Cortex of kidney (tissue), 1 donor: Measurements from ENCODE around the gene CCDC146.
"Not testable (repeated sequence)": the region's sequence is repeated elsewhere in the genome, so short reads cannot be mapped to it uniquely, and the experiment has no call there.

ENCODE experiments used
- DNase-seq: peaks from one replicate; lab custom pipeline; 2025; lab: John Stamatoyannopoulos, UW

Gene CCDC146

DNA sequence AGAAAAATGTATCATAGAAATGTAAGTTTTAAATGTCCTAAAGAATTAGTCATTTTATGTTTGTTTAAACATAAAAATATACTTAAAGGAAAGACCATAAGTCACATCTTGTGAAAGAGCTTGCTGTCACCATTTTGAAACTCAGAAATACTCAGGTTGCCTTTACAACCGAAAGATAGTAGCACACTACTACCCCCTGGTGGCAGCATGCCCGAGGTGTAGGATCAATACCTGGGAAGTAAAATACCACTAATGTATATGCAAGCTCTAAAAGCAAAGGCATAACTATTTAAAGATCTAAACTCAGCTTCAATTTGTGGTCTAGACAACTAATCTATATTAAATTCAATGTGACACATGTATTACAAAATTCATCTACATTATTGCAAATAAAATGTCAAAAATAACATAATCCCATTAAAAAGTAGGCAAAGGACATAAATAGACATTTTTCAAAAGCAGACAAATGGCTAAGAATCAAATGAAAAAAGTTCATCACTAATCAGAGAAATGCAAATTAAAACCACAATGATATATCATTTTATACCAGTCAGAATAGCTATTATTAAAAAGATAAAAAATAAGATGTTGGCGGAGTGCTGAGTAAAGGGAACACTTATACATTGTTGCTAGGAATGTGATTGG lies 124.9 kb downstream of the CCDC146 start:
- no peak for DNase-seq

- no peak for DNase-seq
These were observed 125.7 kb downstream of the CCDC146 start for GRCh38 chr7:77248154-77248553.

- no peak for DNase-seq
These were observed 130.1 kb downstream of the CCDC146 start for GRCh38 chr7:77252506-77252905.

DNA sequence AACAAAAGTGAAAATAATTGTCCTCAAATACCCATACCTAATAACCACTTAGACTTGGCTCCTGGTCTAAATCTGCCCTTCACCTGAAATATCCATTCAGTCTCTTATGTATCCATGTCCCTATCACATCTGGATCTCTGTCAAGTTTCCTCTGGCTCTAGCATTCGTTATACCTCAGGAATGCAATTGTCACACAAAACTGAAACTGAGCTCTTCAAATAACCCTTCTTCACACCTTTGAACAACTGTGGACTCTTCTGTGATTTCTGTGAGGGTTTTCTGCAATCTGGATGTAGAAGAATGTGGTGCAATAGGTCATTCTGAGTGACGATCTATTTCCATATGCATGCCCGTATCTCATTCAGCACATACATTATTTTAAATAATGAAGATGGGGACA lies 130.7 kb downstream of the CCDC146 start:
- DNase-seq = no peak

DNA sequence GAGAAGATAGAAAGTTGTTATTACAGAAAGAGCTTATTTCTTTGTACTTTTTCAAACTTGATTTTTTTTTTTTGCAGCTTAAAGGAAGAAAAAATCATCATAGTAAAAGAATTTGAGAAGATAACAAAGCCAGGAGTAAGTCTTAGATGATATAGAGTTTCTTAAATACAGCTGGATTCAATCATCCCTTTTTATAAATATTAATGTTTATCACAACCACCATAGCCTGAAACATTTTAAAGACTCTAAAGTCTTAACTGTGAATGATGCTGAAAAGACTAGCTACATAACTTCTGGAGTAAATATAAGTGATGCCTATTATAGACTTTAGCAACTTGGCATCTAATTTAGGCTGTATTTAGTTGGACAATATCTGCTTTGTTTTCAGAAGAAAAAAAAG lies 132.0 kb downstream of the CCDC146 start:
- DNase-seq = no peak

- DNase-seq = no peak
These were observed 132.5 kb downstream of the CCDC146 start for GRCh38 chr7:77254915-77255314.

- no peak for DNase-seq
These were observed 135.6 kb downstream of the CCDC146 start for GRCh38 chr7:77258014-77258413.

GRCh38 chr7:77258593-77258992 lies 136.2 kb downstream of the CCDC146 start:
- no peak for DNase-seq

GRCh38 chr7:77262316-77262715 lies 139.9 kb downstream of the CCDC146 start:
- no peak for DNase-seq

DNA sequence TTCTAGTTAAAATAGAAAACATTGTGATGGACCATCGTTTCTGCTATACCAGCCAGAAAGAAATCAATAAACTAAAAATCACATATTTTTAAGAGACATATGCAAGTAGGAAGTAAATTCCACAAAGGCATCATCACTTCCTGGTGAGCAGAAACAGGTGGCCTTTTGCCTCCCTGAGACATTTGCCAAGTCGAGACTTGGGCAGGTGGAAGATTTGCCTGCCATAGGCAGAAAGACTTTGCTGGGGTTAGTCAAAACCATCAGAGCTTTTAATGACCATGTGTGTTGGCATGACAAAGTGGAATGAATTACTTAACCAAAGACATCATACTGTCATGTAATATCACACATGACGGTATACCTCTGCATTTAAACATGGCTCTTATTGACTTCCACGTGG lies 143.3 kb downstream of the CCDC146 start:
- DNase-seq = no peak

DNA sequence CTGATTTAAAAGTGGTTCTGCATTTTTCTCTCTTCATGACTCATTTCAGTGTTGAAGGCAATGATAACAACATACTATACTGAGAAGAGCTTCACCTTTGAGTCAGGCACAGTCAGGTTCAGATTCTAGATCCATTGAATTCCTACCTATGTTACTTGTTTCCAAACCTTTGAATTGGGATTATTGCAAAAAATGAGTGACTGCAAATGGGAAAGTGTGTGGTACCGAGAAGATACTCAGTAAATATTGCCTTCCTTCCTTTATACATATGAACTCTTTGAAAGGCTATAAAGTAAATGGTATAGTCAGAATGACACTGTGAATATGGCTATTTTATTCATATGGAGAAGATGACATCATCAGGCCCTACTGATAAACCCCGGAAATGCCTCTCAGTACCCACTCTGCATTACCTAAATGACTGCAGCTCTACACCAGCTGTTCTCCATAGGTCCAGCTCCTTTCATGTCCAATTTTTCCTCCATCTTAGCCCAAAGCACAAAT lies 143.9 kb downstream of the CCDC146 start:
- DNase-seq = no peak

- no peak for DNase-seq
These were observed 147.1 kb downstream of the CCDC146 start for GRCh38 chr7:77269360-77270093.

DNA sequence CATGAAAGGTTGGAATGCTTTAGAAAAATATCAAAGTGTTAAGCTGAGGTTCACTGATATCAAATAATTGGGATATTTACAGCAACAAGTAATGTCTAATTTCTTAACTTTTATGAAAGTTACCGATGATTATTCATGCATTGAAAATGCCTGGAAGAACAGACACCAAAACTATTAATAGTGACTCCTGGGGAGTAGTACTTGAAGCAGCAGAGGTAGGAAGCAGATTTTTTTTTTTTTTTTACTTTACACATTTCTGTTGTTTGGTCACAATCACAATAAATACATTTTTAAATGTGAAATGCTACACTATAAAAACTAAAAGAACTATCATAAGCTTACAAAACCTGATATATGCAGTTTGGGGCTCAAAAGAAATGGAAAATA lies 147.7 kb downstream of the CCDC146 start:
- DNase-seq = no peak

GRCh38 chr7:77271766-77272165 lies 149.4 kb downstream of the CCDC146 start:
- DNase-seq = no peak

- DNase-seq = not testable (repeated sequence)
These were observed 153.2 kb downstream of the CCDC146 start for GRCh38 chr7:77275663-77276062.

GRCh38 chr7:77276120-77276519 lies 153.7 kb downstream of the CCDC146 start:
- no peak for DNase-seq

DNA sequence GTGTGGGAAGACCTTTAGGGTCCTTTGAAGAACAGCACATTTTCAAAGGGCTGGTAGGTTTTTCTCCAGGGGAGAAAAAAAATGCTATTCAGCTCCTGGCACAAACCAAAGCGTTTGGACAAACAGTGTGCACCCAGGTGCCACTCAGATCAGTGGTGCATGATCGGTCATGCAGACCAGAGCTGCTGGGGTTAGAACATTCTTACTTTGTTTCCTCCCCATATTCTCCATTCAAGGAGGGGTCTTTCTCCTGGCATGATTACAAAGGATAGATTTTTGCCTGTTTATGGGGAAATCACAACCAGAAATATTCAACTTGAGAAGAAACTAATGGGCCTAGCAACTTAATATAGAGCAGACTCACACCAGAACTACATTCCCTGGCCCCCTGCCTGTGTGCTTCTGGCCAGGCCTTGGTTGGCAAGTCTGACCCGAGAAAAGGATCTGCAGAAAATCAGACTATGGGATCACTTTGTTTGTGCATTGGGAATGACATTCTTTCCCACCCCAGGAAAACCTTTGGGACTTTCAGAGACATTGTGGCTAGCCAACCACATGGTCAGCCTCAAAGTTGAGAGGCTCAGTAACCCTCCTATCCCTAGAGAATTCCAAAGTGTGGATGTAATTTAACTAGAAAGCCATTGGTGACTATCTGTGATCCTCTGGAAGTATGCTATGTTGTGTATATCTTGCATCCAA lies 159.5 kb downstream of the CCDC146 start:
- no peak for DNase-seq

DNA sequence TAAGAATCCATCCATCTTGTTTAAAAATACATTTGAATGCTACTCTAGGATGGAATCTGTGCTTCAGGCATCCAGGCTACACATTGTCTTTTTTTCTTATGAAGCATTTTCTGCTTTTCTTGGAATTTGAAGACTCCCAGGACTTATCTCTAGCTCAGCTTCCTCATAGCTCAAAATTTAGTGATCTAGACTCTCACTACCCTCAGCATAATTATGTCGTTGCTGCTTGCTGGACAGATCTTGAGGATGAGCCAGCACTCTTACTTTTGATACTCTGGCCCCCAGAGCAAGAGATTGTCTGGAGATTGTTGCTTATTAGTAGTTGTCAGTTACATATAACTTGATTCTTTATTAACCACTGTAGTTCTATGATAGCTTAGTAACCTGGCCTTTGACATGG lies 160.5 kb downstream of the CCDC146 start:
- DNase-seq = no peak

DNA sequence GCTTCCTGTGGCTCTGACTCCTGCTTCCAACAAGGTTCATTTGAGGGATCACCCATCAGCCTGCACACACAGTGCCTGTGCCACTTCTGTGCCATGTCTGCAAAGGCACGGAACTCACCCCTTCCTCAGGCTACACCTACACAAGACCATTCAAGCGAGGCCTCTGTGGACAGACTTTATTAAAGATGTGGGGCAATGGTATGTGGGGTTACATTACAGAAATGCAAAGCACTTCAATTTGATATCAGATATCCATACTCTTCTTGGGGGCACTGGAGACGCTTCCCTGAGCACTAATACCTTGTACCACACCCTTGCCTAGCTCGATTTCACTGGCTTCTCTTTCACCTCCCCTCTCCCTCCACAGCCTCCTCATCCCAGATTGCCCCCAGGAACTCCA lies 161.6 kb downstream of the CCDC146 start:
- DNase-seq = no peak

DNA sequence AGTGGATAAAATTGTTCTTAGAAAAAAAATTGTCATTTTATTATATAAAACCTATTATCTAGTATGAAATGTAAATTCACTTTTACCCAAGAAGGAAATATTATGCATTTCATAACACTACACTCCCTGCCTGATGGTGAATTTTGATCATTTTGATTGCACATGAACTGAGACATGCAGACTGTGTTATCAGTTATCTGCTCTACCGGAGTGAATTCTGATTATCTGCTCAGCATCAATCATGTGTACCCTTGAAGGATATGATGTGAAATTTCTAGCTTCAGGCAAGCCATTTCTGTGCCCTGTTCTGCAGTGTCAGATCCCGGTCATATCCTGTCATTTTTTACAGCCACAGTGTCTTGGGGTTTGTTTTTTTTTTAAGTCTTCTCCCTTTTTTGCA lies 162.2 kb downstream of the CCDC146 start:
- no peak for DNase-seq

- DNase-seq = no peak
These were observed 166.4 kb downstream of the CCDC146 start for GRCh38 chr7:77288676-77289320.

DNA sequence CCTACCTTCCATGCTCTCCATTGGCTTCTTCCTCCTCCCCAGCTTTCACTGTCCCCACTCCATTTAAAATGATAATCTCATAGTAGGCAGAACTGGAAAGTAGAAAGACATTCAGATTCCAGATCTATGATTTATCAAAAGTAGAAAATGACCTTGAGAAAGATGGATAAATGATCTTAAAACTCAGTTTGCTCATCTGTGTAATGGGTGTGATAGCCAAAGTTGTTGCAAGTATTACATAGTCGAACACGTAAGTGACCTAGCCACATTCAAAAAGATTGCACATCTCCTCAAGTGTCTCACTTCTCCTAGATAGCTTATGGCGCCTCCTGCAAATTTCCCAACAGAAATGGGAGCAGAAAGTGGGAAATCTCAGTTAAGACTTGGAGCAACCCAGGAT lies 167.0 kb downstream of the CCDC146 start:
- DNase-seq = no peak

DNA sequence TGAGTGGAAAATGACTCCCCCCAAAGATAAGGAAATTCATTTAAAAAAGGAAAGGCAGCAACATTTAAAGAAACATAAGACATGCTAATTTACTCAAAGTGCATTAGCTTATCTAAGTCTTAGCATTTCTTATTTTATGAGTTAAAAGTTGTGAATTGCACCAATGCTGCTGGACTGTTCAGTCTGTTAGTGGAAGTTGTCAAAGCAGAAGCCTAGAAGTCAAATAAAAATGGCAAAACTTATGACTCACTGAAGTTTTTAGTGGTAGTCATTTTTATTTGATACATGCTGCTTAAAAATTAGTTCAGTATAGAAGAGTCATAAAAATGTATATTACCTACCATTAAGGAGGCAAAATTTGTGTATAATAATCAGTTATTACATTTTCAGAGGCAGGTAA lies 168.0 kb downstream of the CCDC146 start:
- no peak for DNase-seq
